WTC11 (cell line): Measurements from ENCODE around the gene DMRTB1. TPM values are rescaled to one million over a fixed set of nuclear protein-coding genes. Genes with fewer than 3 reads are reported as not detected.

ENCODE experiments used
- ATAC-seq: fragments of 200-7000 bp; cut with Tn5 transposase; 2 replicates; pipeline ENCODE4 v1.10.0; 2021; ENCODE audit warnings: mild to moderate bottlenecking, moderate library complexity
- CTCF ChIA-PET: fragments of 300-600 bp; sonication (Branson Sonifier 250); formaldehyde crosslinking; loops from one replicate; lab custom pipeline; 2021; ENCODE audit warnings: antibody characterized with exemption; lab: Charles Lee
- POLR2A ChIA-PET: fragments of 350-600 bp; sonication (Branson Sonifier 250); formaldehyde crosslinking; loops from one replicate; lab custom pipeline; 2021; ENCODE audit warnings: antibody characterized with exemption; lab: Charles Lee
- DNase-seq: peaks from one replicate; pipeline ENCODE4 v3.0.0; 2021; ENCODE audit warnings: low spot score
- H3K27ac Mint-ChIP-seq: 2 replicates; pipeline ENCODE4 v1.8.0; 2021; ENCODE audit warnings: mixed read lengths
- H3K27me3 Mint-ChIP-seq: 2 replicates; pipeline ENCODE4 v1.8.0; 2021; ENCODE audit warnings: low read depth, mild to moderate bottlenecking, moderate library complexity, mixed read lengths
- H3K36me3 Mint-ChIP-seq: 2 replicates; pipeline ENCODE4 v1.8.0; 2021; ENCODE audit warnings: mixed read lengths
- H3K4me1 Mint-ChIP-seq: 2 replicates; pipeline ENCODE4 v1.8.0; 2022; ENCODE audit warnings: mixed read lengths
- H3K4me3 Mint-ChIP-seq: 2 replicates; pipeline ENCODE4 v1.8.0; 2021; ENCODE audit warnings: mild to moderate bottlenecking, moderate library complexity, mixed read lengths
- H3K9me3 Mint-ChIP-seq: 2 replicates; pipeline ENCODE4 v1.8.0; 2021; ENCODE audit warnings: mixed read lengths
- CREM ChIP-seq: sonication (generic); formaldehyde crosslinking; IDR thresholded peaks from 2 replicates; pipeline ENCODE4 v1.8.1; 2022; ENCODE audit warnings: mild to moderate bottlenecking, missing genetic modification reagents, moderate library complexity
- ELF4 ChIP-seq: sonication (generic); formaldehyde crosslinking; IDR thresholded peaks from 2 replicates; pipeline ENCODE4 v1.8.1; 2022; ENCODE audit warnings: low read depth, mild to moderate bottlenecking, moderate library complexity, missing genetic modification reagents
- FOXK1 ChIP-seq: sonication (generic); formaldehyde crosslinking; IDR thresholded peaks from 2 replicates; pipeline ENCODE4 v1.8.0; 2022; ENCODE audit warnings: mild to moderate bottlenecking, moderate library complexity, missing genetic modification reagents
- FOXP1 ChIP-seq: sonication (generic); formaldehyde crosslinking; IDR thresholded peaks from 2 replicates; pipeline ENCODE4 v1.8.0; 2022; ENCODE audit warnings: missing genetic modification reagents, mild to moderate bottlenecking, moderate library complexity, borderline replicate concordance
- ZNF121 ChIP-seq: sonication (generic); formaldehyde crosslinking; IDR thresholded peaks from 2 replicates; pipeline ENCODE4 v1.8.0; 2023; ENCODE audit warnings: missing genetic modification reagents
- ZNF263 ChIP-seq: sonication (generic); formaldehyde crosslinking; IDR thresholded peaks from 2 replicates; pipeline ENCODE4 v1.8.1; 2022; ENCODE audit warnings: low read depth, mild to moderate bottlenecking, moderate library complexity, missing genetic modification reagents
- total RNA-seq: library from RNA; stranded (reverse); gene quantifications from 3 replicates; pipeline ENCODE4 v1.2.3, GENCODE V29; 2021
- TF ChIP-seq, protein P1 (sequence below): sonication (generic); formaldehyde crosslinking; IDR thresholded peaks from 2 replicates; pipeline ENCODE4 v1.8.1; 2022; ENCODE audit warnings: missing genetic modification reagents, borderline replicate concordance
- TF ChIP-seq, protein P2 (sequence below): sonication (generic); formaldehyde crosslinking; IDR thresholded peaks from 2 replicates; pipeline ENCODE4 v1.8.0; 2023; ENCODE audit warnings: mild to moderate bottlenecking, missing genetic modification reagents
- TF ChIP-seq, protein P3 (sequence below): sonication (generic); formaldehyde crosslinking; conservative IDR thresholded peaks from 2 replicates; pipeline ENCODE4 v1.8.1; 2022; ENCODE audit warnings: mild to moderate bottlenecking, missing genetic modification reagents

DMRTB1 gene
- total RNA-seq, 1 experiment from 2014 or later, result 0.17 TPM

DNA sequence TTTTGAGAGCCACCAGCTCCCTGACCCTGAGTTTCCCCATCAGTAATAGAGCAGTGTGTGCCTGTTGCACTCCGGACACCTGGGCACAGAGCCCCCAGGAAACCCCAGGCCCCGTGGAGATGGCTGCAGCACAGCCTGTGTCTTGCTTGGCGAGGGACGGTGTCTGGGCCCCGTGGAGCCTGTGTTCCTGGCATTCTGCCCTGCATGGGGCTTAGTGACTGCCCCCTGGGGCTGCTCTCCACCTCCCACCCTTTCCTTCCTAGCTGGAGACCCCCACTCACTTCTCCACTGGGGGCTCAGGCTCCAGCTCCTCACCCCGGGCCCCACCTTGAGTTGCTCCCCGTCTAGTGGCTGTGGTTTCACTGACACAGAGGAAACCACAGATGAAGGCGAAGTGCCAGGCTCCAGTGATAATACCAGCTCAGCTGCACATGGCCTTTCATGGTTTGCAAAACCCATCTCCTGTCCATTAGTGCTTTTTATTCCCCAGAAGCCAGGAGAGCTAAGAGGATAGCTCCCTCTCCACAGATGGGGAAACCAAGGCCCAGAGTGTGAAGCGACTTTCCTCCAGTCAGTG lies 39.4 kb downstream of the DMRTB1 start:
- no peak overlapping the region for H3K27ac Mint-ChIP-seq
- ChIA-PET CTCF (interaction anchor here (0.6 to 4.3 kb wide), 4 partner anchors 13 to 95 kb away, joined by 3 to 22 read pairs (median 3); no protein-coding TSS in a partner anchor), POLR2A (no interaction called here)
- H3K9me3 Mint-ChIP-seq, result no peaks in the 10 kb centered on the region
- TF ChIP-seq, protein P1, sequence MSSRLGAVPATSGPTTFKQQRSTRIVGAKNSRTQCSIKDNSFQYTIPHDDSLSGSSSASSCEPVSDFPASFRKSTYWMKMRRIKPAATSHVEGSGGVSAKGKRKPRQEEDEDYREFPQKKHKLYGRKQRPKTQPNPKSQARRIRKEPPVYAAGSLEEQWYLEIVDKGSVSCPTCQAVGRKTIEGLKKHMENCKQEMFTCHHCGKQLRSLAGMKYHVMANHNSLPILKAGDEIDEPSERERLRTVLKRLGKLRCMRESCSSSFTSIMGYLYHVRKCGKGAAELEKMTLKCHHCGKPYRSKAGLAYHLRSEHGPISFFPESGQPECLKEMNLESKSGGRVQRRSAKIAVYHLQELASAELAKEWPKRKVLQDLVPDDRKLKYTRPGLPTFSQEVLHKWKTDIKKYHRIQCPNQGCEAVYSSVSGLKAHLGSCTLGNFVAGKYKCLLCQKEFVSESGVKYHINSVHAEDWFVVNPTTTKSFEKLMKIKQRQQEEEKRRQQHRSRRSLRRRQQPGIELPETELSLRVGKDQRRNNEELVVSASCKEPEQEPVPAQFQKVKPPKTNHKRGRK (CRISPR knock-in tag), result no peak
- no peak for TF ChIP-seq ZNF121 (CRISPR knock-in tag)
- TF ChIP-seq, protein P2, sequence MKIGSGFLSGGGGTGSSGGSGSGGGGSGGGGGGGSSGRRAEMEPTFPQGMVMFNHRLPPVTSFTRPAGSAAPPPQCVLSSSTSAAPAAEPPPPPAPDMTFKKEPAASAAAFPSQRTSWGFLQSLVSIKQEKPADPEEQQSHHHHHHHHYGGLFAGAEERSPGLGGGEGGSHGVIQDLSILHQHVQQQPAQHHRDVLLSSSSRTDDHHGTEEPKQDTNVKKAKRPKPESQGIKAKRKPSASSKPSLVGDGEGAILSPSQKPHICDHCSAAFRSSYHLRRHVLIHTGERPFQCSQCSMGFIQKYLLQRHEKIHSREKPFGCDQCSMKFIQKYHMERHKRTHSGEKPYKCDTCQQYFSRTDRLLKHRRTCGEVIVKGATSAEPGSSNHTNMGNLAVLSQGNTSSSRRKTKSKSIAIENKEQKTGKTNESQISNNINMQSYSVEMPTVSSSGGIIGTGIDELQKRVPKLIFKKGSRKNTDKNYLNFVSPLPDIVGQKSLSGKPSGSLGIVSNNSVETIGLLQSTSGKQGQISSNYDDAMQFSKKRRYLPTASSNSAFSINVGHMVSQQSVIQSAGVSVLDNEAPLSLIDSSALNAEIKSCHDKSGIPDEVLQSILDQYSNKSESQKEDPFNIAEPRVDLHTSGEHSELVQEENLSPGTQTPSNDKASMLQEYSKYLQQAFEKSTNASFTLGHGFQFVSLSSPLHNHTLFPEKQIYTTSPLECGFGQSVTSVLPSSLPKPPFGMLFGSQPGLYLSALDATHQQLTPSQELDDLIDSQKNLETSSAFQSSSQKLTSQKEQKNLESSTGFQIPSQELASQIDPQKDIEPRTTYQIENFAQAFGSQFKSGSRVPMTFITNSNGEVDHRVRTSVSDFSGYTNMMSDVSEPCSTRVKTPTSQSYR, result no peak
- TF ChIP-seq FOXP1 (CRISPR knock-in tag), result no peak
- H3K4me1 Mint-ChIP-seq, result peaks cover 13% of the 10 kb centered on the region
- H3K27me3 Mint-ChIP-seq, result no peaks in the 10 kb centered on the region
- H3K4me3 Mint-ChIP-seq, result no peak overlapping the region
- ATAC-seq (no peak), DNase-seq (no peak)
- no peaks in the 10 kb centered on the region for H3K36me3 Mint-ChIP-seq

DNA sequence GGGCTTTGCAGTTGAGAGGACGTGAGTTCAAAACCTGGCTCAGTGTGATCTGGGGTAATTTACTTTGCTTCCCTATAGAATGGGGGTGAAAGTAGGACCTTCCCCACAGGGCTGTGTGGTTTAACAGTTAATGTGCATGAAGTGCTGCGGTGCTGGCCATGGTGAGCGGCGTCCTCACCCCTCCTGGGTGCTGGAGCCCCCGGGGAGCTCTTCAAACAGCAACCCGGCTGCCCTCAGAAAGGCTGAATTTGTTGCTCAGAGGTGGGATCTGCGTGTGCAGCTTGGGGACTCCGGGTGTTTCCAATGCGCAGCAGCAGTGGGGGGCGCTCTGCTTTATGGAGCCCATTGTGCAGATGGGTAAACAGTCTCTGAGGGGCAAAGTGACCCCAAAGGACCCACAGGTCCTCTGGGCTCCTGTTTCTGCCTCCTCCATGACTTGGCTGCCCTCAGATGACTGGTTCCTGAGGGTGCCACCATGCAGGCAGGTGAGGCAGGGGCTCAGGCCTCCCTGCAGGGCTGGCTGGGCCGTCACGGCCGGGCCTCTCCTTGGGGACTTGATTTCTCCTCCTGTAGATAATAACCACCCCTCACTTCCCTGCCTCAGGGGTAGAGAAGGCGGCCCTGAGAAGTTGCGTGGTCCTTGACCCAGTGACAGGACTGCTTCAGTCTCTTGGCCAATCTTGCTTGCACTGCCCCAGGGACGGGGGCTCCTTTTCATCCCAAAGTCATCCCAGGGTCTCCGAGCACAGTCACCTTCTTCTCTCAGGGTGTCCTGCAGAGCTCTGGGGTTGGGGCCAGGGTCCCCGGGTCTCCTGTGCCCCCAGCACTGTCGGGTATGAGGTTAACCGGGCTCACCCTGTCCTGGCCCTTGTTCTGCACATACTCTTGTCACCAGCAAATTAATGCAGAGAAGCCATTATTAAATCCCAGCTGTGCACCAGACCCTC lies 40.3 kb downstream of the DMRTB1 start:
- TF ChIP-seq FOXK1, result no peak
- no peak for TF ChIP-seq CREM (CRISPR knock-in tag)
- TF ChIP-seq, protein P3, sequence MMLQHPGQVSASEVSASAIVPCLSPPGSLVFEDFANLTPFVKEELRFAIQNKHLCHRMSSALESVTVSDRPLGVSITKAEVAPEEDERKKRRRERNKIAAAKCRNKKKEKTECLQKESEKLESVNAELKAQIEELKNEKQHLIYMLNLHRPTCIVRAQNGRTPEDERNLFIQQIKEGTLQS (CRISPR knock-in tag), result no peak
- no peak for DNase-seq
- no peaks in the 10 kb centered on the region for H3K27me3 Mint-ChIP-seq
- POLR2A ChIA-PET, result no interaction called here
- no peak overlapping the region for H3K4me3 Mint-ChIP-seq
- H3K4me1 Mint-ChIP-seq, result peaks cover 18% of the 10 kb centered on the region
- no peak for ATAC-seq
- no peaks in the 10 kb centered on the region for H3K9me3 Mint-ChIP-seq
- H3K36me3 Mint-ChIP-seq, result no peaks in the 10 kb centered on the region
- CTCF ChIA-PET, result interaction anchor here (0.6 to 4.3 kb wide), 4 partner anchors 14 to 94 kb away, joined by 3 to 22 read pairs (median 3); no protein-coding TSS in a partner anchor
- no peak overlapping the region for H3K27ac Mint-ChIP-seq

DNA sequence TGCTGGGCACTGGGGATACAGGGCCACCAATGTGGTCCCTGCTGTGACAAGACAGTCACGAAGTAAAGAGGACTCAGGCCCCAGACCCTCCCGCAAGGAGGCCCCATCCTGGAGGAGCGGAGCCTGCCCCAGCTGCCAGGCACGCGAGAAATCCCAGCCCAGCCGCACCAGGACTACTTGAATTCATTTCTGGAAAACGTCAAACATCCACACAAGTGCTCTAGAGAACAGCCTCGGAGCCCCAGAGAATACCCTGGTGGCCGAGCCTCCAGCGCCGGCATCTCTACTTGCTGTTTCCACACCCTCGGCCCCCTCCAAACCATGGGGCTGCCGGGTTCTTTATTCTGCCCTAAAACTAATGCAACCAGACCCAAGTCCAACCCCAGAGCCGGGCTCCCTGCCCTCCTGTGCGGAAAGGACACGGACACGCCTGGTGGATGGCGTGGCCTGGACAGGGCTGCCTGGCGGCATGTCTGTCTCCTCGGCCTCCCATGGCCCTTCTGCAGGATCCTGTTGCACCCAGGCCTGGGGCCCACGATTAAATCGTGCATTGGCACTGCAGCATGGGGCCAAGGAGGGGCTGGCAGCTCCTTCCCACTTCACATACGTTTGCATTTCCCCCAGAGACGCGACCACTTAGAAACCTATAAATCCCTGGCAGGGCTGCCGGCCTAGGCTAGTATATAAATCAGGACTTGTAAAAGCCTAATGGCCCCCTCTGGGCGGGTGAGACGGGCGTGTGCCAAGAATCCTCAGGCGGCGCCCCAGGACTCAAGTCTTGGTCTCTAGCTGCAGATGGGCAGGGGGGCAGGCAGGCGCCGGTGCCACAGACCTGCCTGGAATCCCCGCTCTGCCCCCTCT lies 41.2 kb downstream of the DMRTB1 start:
- CTCF ChIA-PET, result interaction anchor here (1.4 to 4.3 kb wide), 3 partner anchors 15 to 94 kb away, joined by 3 to 22 read pairs (median 6); no protein-coding TSS in a partner anchor
- H3K4me1 Mint-ChIP-seq, result peaks cover 18% of the 10 kb centered on the region
- no peak overlapping the region for H3K27ac Mint-ChIP-seq
- no peak for TF ChIP-seq ZNF263 (CRISPR knock-in tag)
- no peak for TF ChIP-seq ELF4 (CRISPR knock-in tag)
- TF ChIP-seq FOXP1 (CRISPR knock-in tag), result no peak
- POLR2A ChIA-PET, result no interaction called here
- ATAC-seq, result no peak
- no peaks in the 10 kb centered on the region for H3K27me3 Mint-ChIP-seq
- no peak overlapping the region for H3K4me3 Mint-ChIP-seq
- H3K36me3 Mint-ChIP-seq, result no peaks in the 10 kb centered on the region
- no peaks in the 10 kb centered on the region for H3K9me3 Mint-ChIP-seq
- no peak for DNase-seq
